Activated CD8-positive, alpha-beta memory T cell treated with anti-CD3 and anti-CD28 coated beads, Interleukin-2, amount 50 U/mL, for 24 hours (primary cell): ENCODE measurements around the gene INHBB.
"Not testable (repeated sequence)": the region's sequence is repeated elsewhere in the genome, so short reads cannot be mapped to it uniquely, and the experiment has no call there.

Source experiments
- DNase-seq: peaks from one replicate; pipeline ENCODE4 v3.0.0-alpha.2; 2020; ENCODE audit errors: extremely low read depth

Gene INHBB

GRCh38 chr2:120379916-120380893 lies 34.3 kb downstream of the INHBB start:
- DNase-seq: no peak

- no peak for DNase-seq
Observed at GRCh38 chr2:120381192-120381591, 35.3 kb downstream of the INHBB start.

GRCh38 chr2:120381661-120382060 lies 35.7 kb downstream of the INHBB start:
- no peak for DNase-seq

DNA sequence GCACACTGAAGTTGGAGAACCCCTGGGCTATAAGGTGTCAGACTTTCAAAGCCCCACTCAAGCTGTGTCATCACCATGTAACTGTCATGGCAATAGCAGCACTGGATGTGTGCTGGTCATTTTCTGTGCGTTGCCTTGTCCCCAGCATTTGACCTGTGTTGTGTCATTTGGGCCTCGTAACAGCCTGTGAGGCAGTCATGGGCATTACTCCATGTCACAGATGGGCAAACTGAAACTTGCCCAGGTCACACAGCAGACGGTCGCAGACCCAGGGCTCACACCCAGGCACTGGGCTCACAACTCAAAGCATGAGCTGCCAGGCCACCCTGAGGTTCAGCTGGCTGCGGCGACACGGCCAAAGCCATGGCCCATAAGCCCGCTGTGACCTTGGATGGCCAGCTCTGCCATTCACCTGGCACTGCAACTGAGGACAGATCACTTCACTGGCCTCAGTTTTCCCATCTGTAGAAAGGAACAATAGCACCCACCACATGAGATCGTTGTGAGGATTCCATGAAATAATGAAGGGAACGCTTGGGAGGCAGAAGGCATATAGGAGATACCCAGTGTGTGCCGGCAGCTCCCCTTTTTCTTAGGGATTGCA lies 36.7 kb downstream of the INHBB start:
- DNase-seq: no peak

DNA sequence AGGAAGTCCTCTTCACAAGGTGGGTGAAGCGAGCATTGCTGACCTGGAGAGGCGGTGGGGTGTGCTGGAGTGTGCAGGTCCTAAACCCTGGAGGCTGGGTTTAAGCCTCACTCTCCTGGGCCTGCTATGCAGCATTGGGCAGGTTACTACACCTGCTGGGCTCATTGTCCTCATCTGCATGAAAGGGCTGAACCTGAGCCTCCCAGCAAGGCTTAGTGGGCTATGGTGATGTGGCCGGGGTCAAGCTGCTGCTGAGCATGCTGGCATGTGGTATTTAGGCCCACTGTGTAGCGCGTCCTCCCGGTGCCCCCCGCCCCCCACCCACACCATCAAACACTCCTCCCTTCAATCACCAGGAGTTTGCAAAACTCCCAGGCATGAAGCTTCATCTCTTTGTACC lies 37.3 kb downstream of the INHBB start:
- DNase-seq: no peak

DNA sequence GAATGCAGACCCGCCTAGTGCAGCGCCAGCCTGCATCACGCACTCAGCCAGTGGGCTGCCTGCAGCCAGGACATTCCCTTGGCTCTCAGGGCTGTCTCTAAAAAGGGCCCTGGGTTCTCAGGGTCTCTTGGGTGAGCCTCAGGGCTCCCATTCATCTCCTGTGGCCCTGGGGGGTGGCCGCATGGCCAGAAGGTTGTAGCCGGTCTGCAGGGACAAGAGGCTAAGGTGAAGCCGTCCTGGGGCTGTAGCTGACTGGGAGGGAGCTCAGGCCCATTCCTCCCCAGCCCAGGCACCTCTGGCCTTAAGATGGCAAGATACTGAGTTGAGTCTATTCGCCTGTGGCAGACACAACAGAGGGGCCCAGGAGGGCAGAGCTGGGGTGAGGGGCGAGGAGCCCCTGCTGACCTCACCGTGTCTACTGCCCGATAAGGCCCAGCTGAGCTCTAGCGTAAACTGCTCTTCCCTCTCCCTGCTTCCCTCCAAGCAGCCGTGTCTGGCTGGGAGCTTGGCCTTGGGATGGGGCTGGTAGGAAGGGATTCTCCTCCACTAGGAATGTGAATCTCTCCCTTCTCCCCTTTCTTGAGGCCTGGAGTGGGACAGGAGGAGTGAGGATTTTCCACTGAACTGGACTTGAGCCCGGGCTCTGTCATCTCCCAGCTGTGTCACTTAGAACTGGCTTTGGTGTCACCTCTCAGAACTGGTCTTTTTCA lies 37.9 kb downstream of the INHBB start:
- DNase-seq: no peak

GRCh38 chr2:120384486-120385354 lies 38.8 kb downstream of the INHBB start:
- no peak for DNase-seq

DNA sequence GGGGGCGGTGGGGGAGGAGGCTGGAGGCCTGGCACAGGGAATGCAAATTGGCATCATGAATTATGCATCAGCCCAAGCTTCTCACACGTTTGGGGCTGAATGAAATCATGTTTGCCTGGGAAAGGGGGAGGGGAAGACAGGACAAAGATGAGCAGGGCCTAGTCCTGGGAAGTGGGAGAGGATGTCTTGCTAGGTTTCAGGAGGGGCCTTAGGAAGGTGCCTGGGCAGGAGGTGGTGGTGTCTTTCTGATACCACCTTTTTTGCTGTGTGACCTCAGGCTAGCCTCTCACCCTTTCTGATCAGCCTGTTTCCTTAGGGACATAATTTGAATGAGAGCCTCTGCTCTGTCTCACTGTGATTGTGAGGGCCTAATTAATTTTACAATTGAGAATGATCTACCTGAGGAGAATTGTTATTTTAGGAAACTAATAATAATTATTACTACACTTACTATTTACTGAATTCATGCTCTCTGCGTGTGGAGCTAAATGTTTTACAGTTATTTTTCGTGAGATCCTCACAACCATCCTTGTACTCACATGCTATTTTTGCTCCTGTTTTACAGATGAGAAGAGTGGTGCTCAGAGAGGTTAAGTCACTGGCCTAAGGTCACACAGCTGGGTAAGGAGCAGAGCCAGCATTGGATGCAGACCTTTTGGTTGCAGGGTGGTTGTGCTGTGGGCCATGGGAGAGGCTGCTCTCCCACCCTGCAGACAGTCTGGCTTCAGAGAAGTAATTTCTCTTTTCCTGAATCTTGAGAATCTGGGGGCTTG lies 39.6 kb downstream of the INHBB start:
- no peak for DNase-seq

DNA sequence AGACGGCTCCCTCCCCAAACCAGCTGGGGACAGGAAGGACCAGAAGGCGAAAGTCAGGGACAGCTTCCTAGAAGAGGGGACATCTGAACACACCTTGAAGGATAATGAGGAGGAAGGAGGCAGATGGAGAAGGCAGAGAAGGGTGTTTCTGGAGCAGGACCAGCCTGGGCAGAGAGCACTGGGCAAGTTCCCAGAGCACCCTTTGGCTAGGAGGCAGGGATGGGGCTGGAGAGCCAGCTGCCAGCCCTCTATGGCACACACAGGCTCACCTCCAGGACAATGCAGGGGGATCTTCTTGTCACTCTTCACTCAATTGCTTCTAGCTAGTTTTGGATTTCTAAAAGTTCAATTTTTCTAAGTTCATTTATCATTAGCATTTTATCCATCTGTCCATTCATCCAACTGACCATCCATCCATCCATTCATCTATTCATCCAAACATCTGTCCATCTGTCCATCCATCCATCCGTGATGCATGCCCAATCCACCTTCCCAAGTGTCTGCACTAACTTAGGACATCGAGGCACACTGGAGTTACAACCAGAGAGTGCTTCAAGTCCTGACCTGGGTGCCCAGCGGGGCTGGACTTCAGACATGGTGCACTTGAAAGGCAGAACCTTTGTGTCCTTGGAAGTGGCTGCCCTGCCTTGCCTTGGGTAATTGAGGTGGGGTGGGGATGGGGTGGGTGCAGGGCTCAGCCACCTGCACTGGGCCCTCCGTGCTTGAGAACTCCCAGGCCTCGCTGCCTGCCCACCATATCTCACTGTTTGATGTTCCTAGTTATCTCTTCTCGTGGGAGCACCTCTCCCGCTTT lies 42.5 kb downstream of the INHBB start:
- DNase-seq: no peak

- DNase-seq: no peak
Observed at GRCh38 chr2:120389036-120389391, 43.1 kb downstream of the INHBB start.

DNA sequence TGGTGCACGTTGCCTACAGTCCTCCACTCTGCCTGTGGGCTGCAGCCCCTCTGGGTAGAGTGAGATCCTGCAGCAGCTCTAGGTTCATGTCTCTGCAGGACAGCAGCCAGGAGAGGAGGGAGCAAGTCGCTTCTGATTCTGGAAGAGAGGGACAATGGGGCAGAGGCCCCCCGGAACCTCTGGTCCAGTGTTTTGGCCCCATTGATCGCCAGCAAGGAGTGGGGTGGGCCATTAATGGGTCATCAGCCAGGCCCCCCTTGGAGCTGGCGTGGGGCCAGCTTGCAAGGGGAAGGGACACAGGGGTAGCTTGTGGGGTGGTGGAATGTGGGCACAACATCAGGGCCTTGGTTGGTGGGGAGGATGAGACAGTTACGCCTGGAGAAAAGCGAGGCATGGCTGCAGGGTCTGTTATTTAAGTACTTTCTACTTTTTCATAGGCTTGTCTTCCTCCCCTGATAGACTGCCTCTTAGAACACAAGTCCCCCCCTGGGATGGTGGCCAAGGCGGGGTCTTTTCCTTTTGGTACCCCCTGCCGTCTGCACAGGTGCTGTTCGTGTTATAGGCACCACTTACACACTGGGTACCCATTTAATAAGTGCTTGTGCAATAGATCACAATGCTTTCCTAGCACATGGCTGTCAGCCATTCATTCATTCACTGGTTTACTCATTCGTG lies 44.6 kb downstream of the INHBB start:
- no peak for DNase-seq

- DNase-seq: not testable (repeated sequence)
Observed at GRCh38 chr2:120391382-120391781, 45.4 kb downstream of the INHBB start.

DNA sequence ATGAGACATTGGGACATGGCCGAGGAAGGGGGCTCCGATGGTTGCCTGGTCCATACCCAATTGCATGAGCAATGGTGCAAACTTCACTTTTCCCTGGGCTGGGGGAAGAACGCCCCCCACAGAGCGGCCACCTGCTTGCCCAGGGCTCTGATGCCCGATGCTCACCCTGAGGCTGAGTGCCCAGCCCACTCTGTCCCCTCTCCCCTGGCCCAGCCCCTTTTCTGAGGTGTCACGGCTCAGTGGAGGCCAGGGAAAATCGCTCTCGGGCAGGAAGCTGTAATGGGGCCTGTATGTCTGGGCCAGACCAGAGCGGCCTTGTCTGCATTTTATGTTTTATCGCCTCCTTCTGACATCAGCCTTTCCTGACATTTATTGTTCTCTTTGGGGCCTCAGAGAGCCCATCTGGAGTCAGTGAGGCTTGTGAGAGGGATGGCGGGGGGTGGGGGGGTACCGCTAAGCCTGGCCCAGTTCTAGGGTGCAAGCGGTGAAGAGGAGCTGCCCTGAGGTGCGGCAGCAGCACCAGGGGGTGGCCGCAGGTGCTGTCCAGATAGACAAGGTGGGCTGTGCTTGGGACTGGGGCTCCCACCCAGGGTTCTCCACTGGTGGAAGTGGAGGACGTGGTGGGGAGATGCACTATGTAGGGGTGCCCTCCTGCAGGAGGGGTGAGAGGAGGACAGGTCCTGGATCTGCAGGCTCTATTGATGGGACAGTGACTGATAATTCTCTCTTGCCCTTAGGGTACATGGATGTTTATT lies 46.2 kb downstream of the INHBB start:
- no peak for DNase-seq

- DNase-seq: no peak
Observed at GRCh38 chr2:120392923-120393322, 47.0 kb downstream of the INHBB start.

DNA sequence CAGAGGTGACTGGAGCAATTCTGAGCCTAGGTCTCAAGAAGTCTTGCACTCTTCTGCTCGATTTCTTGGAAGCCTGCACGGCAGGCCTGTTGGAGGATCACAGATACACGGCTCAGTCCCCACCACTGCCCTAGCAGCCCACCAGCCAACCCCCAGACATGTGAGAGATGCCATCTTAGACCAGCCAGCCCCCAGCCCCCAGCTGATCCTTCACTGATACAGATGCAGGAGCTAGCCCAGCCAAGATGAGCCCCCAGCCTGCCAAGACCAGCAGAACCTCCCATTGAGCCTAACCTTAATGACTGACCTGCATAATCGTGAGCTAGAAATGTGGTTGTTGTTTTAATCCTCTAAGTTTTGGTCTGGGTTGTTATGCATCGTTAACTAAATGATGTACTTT lies 47.5 kb downstream of the INHBB start:
- DNase-seq: no peak

GRCh38 chr2:120394764-120395163 lies 48.8 kb downstream of the INHBB start:
- DNase-seq: no peak

- no peak for DNase-seq
Observed at GRCh38 chr2:120395221-120396012, 49.5 kb downstream of the INHBB start.
